K562 (cell line): ENCODE results near the gene RRAD. TPM values are rescaled to one million over a fixed set of nuclear protein-coding genes. Genes with fewer than 3 reads are reported as not detected.
A peak's percentile ranks its signal among the peaks of the same experiment; 100 is the strongest.

Experiments used
- ADNP ChIP-seq: fragments of 200-800 bp; sonication (Bioruptor generic); IDR thresholded peaks from 2 replicates; pipeline ENCODE4 v1.6.1; 2016; ENCODE audit warnings: missing genetic modification characterization, missing compliant biosample characterization
- CCAR2 ChIP-seq: fragments of 200-400 bp; formaldehyde crosslinking; IDR thresholded peaks from 2 replicates; pipeline ENCODE4 v1.6.1; 2017; ENCODE audit warnings: mild to moderate bottlenecking, low read depth, low read length
- DMBX1 ChIP-seq: fragments of 250-450 bp; sonication (Bioruptor Pico); IDR thresholded peaks from 2 replicates; pipeline ENCODE4 v1.8.0; 2022; ENCODE audit warnings: inconsistent platforms, mild to moderate bottlenecking, moderate library complexity, borderline replicate concordance
- EP400 ChIP-seq: fragments of 450-650 bp; IDR thresholded peaks from 2 replicates; pipeline ENCODE4 v1.6.1; 2017; ENCODE audit warnings: antibody characterized with exemption, mild to moderate bottlenecking, moderate library complexity
- GABPA ChIP-seq: fragments of 200-800 bp; sonication (Bioruptor generic); conservative IDR thresholded peaks from 2 replicates; pipeline ENCODE4 v1.6.1; 2016; ENCODE audit warnings: low read depth, missing genetic modification characterization, missing compliant biosample characterization
- NCOA1 ChIP-seq: fragments of 450-650 bp; IDR thresholded peaks from 2 replicates; pipeline ENCODE4 v1.6.1; 2016; ENCODE audit warnings: low read depth
- SIN3A ChIP-seq, 2 experiments: fragments of 150-350 bp in 1 of 2; IDR thresholded peaks; 2 replicates each; pipeline ENCODE4 v1.6.1; 2011 to 2016; ENCODE audit warnings: borderline replicate concordance in 2 of 2, low read depth in 2 of 2, low read length in 2 of 2, mild to moderate bottlenecking in 2 of 2, moderate library complexity in 2 of 2; ENCODE audit not compliant: control insufficient read depth in 1 of 2
- SIRT6 ChIP-seq: IDR thresholded peaks from one replicate; pipeline ENCODE4 v1.6.1; 2012; ENCODE audit warnings: low read depth, mild to moderate bottlenecking, control low read depth, inconsistent platforms, low read length, moderate library complexity
- SREBF2 ChIP-seq: sonication (generic); formaldehyde crosslinking; IDR thresholded peaks from 2 replicates; pipeline ENCODE4 v1.4.0; 2020; ENCODE audit warnings: mild to moderate bottlenecking, missing genetic modification reagents
- ZNF586 ChIP-seq: fragments of 450-650 bp; formaldehyde crosslinking; conservative IDR thresholded peaks from 2 replicates; pipeline ENCODE4 v1.4.0; 2020; ENCODE audit warnings: mild to moderate bottlenecking, moderate library complexity
- polyA plus RNA-seq, 8 experiments: library from polyadenylated mRNA; depleted of rRNA in 4 of 8; stranded (reverse) in 5 of 8; unstranded in 3 of 8; fragments of >200 nt; fragmentation: Nextera tagmentation in 2 of 8; fragmentation: Illumina TruSeq in 1 of 8; extraction: Ambion mirVana in 2 of 8; extraction: Trizol in 1 of 8; gene quantifications; 2 replicates each; pipeline versions ENCODE4 v1.2.1 to v1.2.3, GENCODE V29; 2011 to 2014; ENCODE audit warnings: inconsistent platforms in 1 of 8, missing spikeins in 1 of 8
- total RNA-seq, 7 experiments: library from RNA; depleted of rRNA in 6 of 7; stranded (reverse); fragments of >200 nt in 6 of 7; fragmentation: Illumina TruSeq in 2 of 7; extraction: Trizol in 2 of 7; gene quantifications; 2 replicates each; pipeline versions ENCODE4 v1.2.1 to v1.2.3, GENCODE V29; 2011 to 2021; ENCODE audit warnings: low replicate concordance in 1 of 7
- TF ChIP-seq, protein P1 (sequence below): IDR thresholded peaks from 2 replicates; pipeline ENCODE4 v1.6.1; 2011; ENCODE audit not compliant: insufficient read length; ENCODE audit errors: extremely low read depth
- TF ChIP-seq, protein P2 (sequence below): sonication (generic); formaldehyde crosslinking; IDR thresholded peaks from 2 replicates; pipeline ENCODE4 v1.8.1; 2022; ENCODE audit warnings: missing genetic modification reagents
- TF ChIP-seq, protein P3 (sequence below): fragments of 250-450 bp; sonication (Bioruptor Pico); IDR thresholded peaks from 2 replicates; pipeline ENCODE4 v1.8.0; 2021; ENCODE audit warnings: borderline replicate concordance, mild to moderate bottlenecking, moderate library complexity; ENCODE audit not compliant: poor library complexity, severe bottlenecking
- TF ChIP-seq, protein P4 (sequence below), 3 experiments: fragments of 200-800 bp in 1 of 3; sonication (Bioruptor generic) in 1 of 3; sonication (generic) in 1 of 3; formaldehyde crosslinking in 1 of 3; IDR thresholded peaks; 2 replicates each; pipeline versions ENCODE4 v1.6.1 to v1.8.0; 2016 to 2022; ENCODE audit warnings: mild to moderate bottlenecking in 2 of 3, missing compliant biosample characterization in 2 of 3, missing genetic modification characterization in 2 of 3, missing genetic modification reagents in 1 of 3

The RRAD gene
- total and polyA plus RNA-seq, 9 of the 15 experiments (the other 6 are each of a cell fraction or from before 2014, with no cell fraction given): 0.09 to 0.20 (median 0.13) TPM; not detected in 5

DNA sequence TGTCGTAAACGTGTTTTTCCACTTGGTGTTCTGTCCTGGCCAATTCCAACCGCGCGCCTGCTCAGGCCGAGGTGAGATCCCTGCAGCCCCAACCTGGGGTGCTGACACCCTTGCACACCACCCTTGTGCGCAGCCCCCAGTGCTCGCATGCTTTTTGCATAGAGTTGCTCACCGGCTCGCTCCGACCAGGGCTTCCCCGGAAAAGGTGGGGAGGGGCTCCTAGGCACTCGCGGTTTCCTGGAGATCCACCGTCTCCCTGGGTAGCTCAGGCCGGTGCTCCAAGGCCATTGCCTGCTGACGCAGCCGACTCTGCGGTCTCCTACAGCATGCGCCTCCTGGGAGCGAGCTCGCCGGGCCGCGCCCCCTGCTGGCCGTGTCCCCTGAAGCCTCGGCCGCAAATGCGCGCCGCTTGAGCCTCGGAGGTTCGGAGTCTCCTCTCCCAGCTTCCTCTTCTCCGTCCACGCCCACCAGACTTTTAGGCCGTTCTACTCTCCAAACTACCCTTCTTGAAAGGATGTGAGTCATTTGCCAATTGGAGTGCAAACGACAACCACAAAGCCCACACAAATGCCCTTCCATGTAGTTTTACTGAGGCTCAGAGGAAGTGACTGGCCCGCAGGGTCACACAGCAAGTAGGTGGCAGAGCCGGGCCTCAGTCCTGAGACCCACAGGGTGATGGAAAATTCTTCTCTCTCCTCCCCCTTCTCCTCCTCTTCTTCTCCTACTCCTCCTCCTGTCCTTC lies 52.2 kb downstream of the RRAD start (continued):
- TF ChIP-seq SIN3A (IDR thresholded peaks at IDR 0.05; ENCODE audit: borderline replicate concordance in 2 of 2, control insufficient read depth in 1 of 2, low read depth in 2 of 2, low read length in 2 of 2) (no peak; a peak in 1 of 4 replicates), DMBX1 (CRISPR knock-in tag) (peak; percentile 23; the same call in 1 of the 2 replicates), EP400 (peak; percentile 81), SREBF2 (CRISPR knock-in tag) (no peak), ZNF586 (CRISPR knock-in tag) (no peak), ADNP (tag) (0 out of 2 replicates have a peak, but pooled peaks have one; percentile 30), CCAR2 (no peak), GABPA (peak; percentile 57), NCOA1 (no peak; the same call in 1 of the 2 replicates), SIRT6 (no peak)
- TF ChIP-seq, protein P1, sequence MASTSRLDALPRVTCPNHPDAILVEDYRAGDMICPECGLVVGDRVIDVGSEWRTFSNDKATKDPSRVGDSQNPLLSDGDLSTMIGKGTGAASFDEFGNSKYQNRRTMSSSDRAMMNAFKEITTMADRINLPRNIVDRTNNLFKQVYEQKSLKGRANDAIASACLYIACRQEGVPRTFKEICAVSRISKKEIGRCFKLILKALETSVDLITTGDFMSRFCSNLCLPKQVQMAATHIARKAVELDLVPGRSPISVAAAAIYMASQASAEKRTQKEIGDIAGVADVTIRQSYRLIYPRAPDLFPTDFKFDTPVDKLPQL: no peak
- TF ChIP-seq, protein P2, sequence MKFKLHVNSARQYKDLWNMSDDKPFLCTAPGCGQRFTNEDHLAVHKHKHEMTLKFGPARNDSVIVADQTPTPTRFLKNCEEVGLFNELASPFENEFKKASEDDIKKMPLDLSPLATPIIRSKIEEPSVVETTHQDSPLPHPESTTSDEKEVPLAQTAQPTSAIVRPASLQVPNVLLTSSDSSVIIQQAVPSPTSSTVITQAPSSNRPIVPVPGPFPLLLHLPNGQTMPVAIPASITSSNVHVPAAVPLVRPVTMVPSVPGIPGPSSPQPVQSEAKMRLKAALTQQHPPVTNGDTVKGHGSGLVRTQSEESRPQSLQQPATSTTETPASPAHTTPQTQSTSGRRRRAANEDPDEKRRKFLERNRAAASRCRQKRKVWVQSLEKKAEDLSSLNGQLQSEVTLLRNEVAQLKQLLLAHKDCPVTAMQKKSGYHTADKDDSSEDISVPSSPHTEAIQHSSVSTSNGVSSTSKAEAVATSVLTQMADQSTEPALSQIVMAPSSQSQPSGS (CRISPR knock-in tag): no peak
- TF ChIP-seq, protein P3, sequence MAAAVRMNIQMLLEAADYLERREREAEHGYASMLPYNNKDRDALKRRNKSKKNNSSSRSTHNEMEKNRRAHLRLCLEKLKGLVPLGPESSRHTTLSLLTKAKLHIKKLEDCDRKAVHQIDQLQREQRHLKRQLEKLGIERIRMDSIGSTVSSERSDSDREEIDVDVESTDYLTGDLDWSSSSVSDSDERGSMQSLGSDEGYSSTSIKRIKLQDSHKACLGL (CRISPR knock-in tag): no peak
- TF ChIP-seq, protein P4, sequence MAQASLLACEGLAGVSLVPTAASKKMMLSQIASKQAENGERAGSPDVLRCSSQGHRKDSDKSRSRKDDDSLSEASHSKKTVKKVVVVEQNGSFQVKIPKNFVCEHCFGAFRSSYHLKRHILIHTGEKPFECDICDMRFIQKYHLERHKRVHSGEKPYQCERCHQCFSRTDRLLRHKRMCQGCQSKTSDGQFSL (CRISPR knock-in tag; IDR thresholded peaks at IDR 0.05): peak; percentile 65
- TF ChIP-seq, protein P4 (tag; IDR thresholded peaks at IDR 0.05): no peak
